ENCODE data around the gene PNLIPRP1.

Gene PNLIPRP1

GRCh38 chr10:116657863-116658551, 67.2 kb downstream of the PNLIPRP1 start:
- H3K4me3 Mint-ChIP-seq = no peak overlapping the region
- H3K27me3 Mint-ChIP-seq (ENCODE audit: low read depth) = no peaks in the 10 kb centered on the region
- no peaks in the 10 kb centered on the region for H3K36me3 Mint-ChIP-seq (ENCODE audit: low read depth)

More at GRCh38 chr10:116657863-116658551, 67.2 kb downstream of the PNLIPRP1 start:
- Mint-ChIP-seq H3K4me1 (ENCODE audit: low read depth) (no peaks in the 10 kb centered on the region), H3K27ac (no peak overlapping the region), H3K9me3 (no peaks in the 10 kb centered on the region)
- DNase-seq (ENCODE audit: low spot score) = no peak
